Smooth muscle cell (in vitro differentiated cells): ENCODE data around the gene PFDN1. TPM values are rescaled to one million over a fixed set of nuclear protein-coding genes. Genes with fewer than 3 reads are reported as not detected.

Source experiments
- DNase-seq: peaks from one replicate; lab custom pipeline; 2025; ENCODE audit not compliant: unreplicated experiment; lab: John Stamatoyannopoulos, UW
- H2AFZ ChIP-seq: fragments of 200-600 bp; sonication (generic); 2 replicates; pipeline ENCODE4 v1.6.0; 2016; ENCODE audit warnings: antibody characterized with exemption, low read depth, mild to moderate bottlenecking
- H3F3A ChIP-seq: fragments of 200-600 bp; sonication (generic); 2 replicates; pipeline ENCODE4 v1.6.0; 2017; ENCODE audit warnings: antibody characterized with exemption, low read depth
- H3K27ac ChIP-seq: fragments of 200-600 bp; sonication (generic); 2 replicates; pipeline ENCODE4 v1.5.1; 2016; ENCODE audit warnings: low read depth, mild to moderate bottlenecking
- H3K27me3 ChIP-seq: fragments of 200-600 bp; sonication (generic); 2 replicates; pipeline ENCODE4 v1.6.1; 2016; ENCODE audit warnings: low read depth, mild to moderate bottlenecking
- H3K36me3 ChIP-seq: fragments of 200-600 bp; sonication (generic); 2 replicates; pipeline ENCODE4 v1.5.1; 2016; ENCODE audit warnings: low read depth
- H3K4me1 ChIP-seq: fragments of 200-600 bp; sonication (generic); 2 replicates; pipeline ENCODE4 v1.5.1; 2016; ENCODE audit warnings: low read depth
- H3K4me2 ChIP-seq: fragments of 200-600 bp; sonication (generic); 2 replicates; pipeline ENCODE4 v1.6.0; 2016; ENCODE audit warnings: mild to moderate bottlenecking
- H3K4me3 ChIP-seq: fragments of 200-600 bp; sonication (generic); 2 replicates; pipeline ENCODE4 v1.5.1; 2016; ENCODE audit warnings: mild to moderate bottlenecking
- H3K79me2 ChIP-seq: fragments of 200-600 bp; sonication (generic); 2 replicates; pipeline ENCODE4 v1.6.0; 2016; ENCODE audit warnings: low read depth, mild to moderate bottlenecking
- H3K9ac ChIP-seq: fragments of 200-600 bp; sonication (generic); 2 replicates; pipeline ENCODE4 v1.6.0; 2016; ENCODE audit warnings: low read depth
- H3K9me3 ChIP-seq: fragments of 200-600 bp; sonication (generic); replicated peaks from 2 replicates; pipeline ENCODE4 v1.5.1; 2016; ENCODE audit warnings: low read depth
- H4K20me1 ChIP-seq: fragments of 200-600 bp; sonication (generic); 2 replicates; pipeline ENCODE4 v1.6.0; 2016; ENCODE audit warnings: low read depth
- WGBS: methylation state at CpG from one replicate; pipeline ENCODE4 v1.1.7; 2016; ENCODE audit warnings: low lambda C conversion rate; 5-methylcytosine and 5-hydroxymethylcytosine counted together
- polyA plus RNA-seq: library from polyadenylated mRNA; unstranded; fragments of >200 nt; fragmentation: Nextera tagmentation; extraction: Ambion mirVana; gene quantifications from 2 replicates; pipeline ENCODE4 v1.2.1, GENCODE V29; 2016
- total RNA-seq: library from RNA; depleted of rRNA; stranded (reverse); fragments of >200 nt; gene quantifications from 2 replicates; pipeline ENCODE4 v1.2.3, GENCODE V29; 2014
- TF ChIP-seq, protein P1 (sequence below): fragments of 200-600 bp; sonication (generic); IDR thresholded peaks from 2 replicates; pipeline ENCODE4 v1.5.1; 2017; ENCODE audit warnings: borderline replicate concordance, mild to moderate bottlenecking, antibody characterized with exemption; ENCODE audit not compliant: insufficient read depth, poor library complexity, severe bottlenecking

PFDN1 gene, protein sequence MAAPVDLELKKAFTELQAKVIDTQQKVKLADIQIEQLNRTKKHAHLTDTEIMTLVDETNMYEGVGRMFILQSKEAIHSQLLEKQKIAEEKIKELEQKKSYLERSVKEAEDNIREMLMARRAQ
- total RNA-seq (140 and 154 TPM in 2 replicates), polyA plus RNA-seq (145 and 159 TPM in 2 replicates)

GRCh38 chr5:140302786-140303639 is at the start of gene PFDN1:
PFDN1 (minus strand) TSS chr5:140303101; CDS start chr5:140303073, 28 bp downstream.
- H3K4me2 ChIP-seq: peak within 1 kb of the TSS; percentile 91
- peak within 1 kb of the TSS; percentile 82 for H3K27ac ChIP-seq
- no peaks in the 10 kb centered on the region for H3K27me3 ChIP-seq
- no peaks in the 10 kb centered on the region for H3K36me3 ChIP-seq
- H3K4me3 ChIP-seq: peak within 1 kb of the TSS; percentile 79
- H3F3A ChIP-seq: no peaks in the 10 kb centered on the region
- TF ChIP-seq, protein P1, sequence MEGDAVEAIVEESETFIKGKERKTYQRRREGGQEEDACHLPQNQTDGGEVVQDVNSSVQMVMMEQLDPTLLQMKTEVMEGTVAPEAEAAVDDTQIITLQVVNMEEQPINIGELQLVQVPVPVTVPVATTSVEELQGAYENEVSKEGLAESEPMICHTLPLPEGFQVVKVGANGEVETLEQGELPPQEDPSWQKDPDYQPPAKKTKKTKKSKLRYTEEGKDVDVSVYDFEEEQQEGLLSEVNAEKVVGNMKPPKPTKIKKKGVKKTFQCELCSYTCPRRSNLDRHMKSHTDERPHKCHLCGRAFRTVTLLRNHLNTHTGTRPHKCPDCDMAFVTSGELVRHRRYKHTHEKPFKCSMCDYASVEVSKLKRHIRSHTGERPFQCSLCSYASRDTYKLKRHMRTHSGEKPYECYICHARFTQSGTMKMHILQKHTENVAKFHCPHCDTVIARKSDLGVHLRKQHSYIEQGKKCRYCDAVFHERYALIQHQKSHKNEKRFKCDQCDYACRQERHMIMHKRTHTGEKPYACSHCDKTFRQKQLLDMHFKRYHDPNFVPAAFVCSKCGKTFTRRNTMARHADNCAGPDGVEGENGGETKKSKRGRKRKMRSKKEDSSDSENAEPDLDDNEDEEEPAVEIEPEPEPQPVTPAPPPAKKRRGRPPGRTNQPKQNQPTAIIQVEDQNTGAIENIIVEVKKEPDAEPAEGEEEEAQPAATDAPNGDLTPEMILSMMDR: no peak
- peak; percentile 52 for DNase-seq
- peaks cover 42% of the 10 kb centered on the region for H3K79me2 ChIP-seq
- H4K20me1 ChIP-seq: no peaks in the 10 kb centered on the region
- WGBS: 3% methylated on average over 30 of the region's 30 CpGs
- H3K4me1 ChIP-seq: peaks cover 21% of the 10 kb centered on the region
- peak within 1 kb of the TSS; percentile 94 for H2AFZ ChIP-seq
- H3K9ac ChIP-seq: peak within 1 kb of the TSS; percentile 97
- no peaks in the 10 kb centered on the region for H3K9me3 ChIP-seq

DNA sequence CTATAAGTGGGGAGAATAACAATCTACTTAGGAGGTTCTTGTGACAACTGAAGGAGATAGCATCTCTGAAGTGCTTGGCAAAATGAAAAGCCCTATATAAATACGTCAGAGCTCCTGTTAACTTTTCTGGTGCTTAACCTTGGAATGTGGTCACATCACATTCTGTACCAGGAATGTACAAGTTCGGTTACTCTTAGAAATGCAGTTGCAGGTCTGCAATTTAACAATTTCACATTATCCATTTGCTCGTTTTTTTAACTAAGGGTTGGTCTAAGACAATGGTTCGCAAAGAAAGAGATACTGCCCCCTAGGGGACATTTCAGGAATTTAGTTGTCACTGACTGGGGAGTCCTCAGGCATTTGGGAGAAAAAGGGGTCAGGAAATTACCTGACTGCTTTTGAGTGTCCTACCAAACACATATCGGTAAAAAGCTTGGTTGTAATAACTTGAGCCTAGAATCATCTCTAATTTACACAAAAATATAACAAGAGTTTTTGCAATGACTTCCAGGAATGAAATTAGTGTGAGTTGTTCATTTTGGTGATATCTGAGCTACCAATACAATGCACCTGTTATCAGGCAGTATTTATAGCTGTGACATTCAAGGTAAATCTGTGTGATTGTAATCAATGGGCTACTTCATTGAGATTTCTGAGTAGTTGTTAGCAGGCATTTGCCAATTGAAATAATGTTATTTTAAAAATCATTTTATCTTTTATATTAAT is 48.9 kb upstream of the PFDN1 start:
- DNase-seq: no peak
- Histone ChIP-seq H3K36me3 (no peaks in the 10 kb centered on the region), H3K27ac (no peak overlapping the region), H3K9me3 (no peaks in the 10 kb centered on the region), H2AFZ (no peak overlapping the region), H3K4me3 (no peak overlapping the region), H3K9ac (no peak overlapping the region), H3K4me2 (no peak overlapping the region), H3F3A (peaks cover 5% of the 10 kb centered on the region), H4K20me1 (no peaks in the 10 kb centered on the region), H3K79me2 (no peaks in the 10 kb centered on the region), H3K27me3 (no peaks in the 10 kb centered on the region), H3K4me1 (peaks cover 3% of the 10 kb centered on the region)
- 11% methylated on average over 5 of the region's 5 CpGs for WGBS
- TF ChIP-seq, protein P1: peak; percentile 83

DNA sequence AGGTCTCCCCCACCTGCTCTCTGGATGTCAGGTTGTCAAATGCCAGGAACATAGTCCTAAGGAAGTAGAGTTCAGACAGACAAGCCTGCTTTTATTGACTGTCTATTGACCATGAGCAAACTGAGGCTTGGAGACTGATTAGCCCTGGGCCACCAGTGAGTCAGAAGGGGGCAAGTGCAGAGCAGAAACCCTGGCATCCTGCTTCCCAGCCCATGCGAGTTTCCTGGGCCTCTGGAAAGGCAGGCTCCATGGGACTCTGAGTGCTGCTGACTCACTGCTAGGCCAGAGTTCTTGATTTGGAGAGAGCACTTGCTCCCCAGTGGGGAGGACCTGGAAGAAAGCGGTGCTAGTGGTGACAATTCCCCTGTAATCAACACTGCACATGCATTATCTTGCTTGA is 46.3 kb upstream of the PFDN1 start:
- no peak overlapping the region for H2AFZ ChIP-seq
- no peaks in the 10 kb centered on the region for H3K27me3 ChIP-seq
- TF ChIP-seq, protein P1: no peak
- no peak for DNase-seq
- H3K9ac ChIP-seq: no peak overlapping the region
- H3K4me2 ChIP-seq: no peak overlapping the region
- no peak overlapping the region for H3K4me3 ChIP-seq
- peaks cover 6% of the 10 kb centered on the region for H3F3A ChIP-seq
- H3K79me2 ChIP-seq: peaks cover 16% of the 10 kb centered on the region
- H3K27ac ChIP-seq: no peak overlapping the region
- H3K9me3 ChIP-seq: no peaks in the 10 kb centered on the region
- WGBS: 83% methylated on average over 2 of the region's 2 CpGs
- H3K36me3 ChIP-seq: no peaks in the 10 kb centered on the region
- peaks cover 17% of the 10 kb centered on the region for H4K20me1 ChIP-seq
- peaks cover 10% of the 10 kb centered on the region for H3K4me1 ChIP-seq
